Urinary bladder (tissue), 4 donors: ENCODE measurements around the gene TMEM132C. TPM values are rescaled to one million over a fixed set of nuclear protein-coding genes. Genes with fewer than 3 reads are reported as not detected.

Experiments
- DNase-seq: peaks from one replicate; pipeline ENCODE4 v3.0.0-alpha.2; 2015; ENCODE audit errors: extremely low spot score
- H3K27ac ChIP-seq: one replicate; pipeline ENCODE4 v1.5.1; 2013; ENCODE audit warnings: low read depth, mild to moderate bottlenecking, moderate library complexity
- H3K36me3 ChIP-seq: one replicate; pipeline ENCODE4 v1.6.1; 2013; ENCODE audit warnings: mild to moderate bottlenecking, moderate library complexity; ENCODE audit not compliant: insufficient read depth
- H3K4me1 ChIP-seq: one replicate; pipeline ENCODE4 v1.6.1; 2013; ENCODE audit warnings: mild to moderate bottlenecking, moderate library complexity; ENCODE audit not compliant: insufficient read depth
- H3K4me3 ChIP-seq: one replicate; pipeline ENCODE4 v1.5.1; 2013; ENCODE audit warnings: low read depth, low read length
- WGBS: extraction: QIAGEN DNeasy Blood & Tissue Kit; methylation state at CpG from one replicate; pipeline ENCODE4 v1.1.7; 2013; 5-methylcytosine and 5-hydroxymethylcytosine counted together
- polyA plus RNA-seq: library from polyadenylated mRNA; stranded (reverse); fragments of 200-250 nt; gene quantifications from one replicate; pipeline ENCODE4 v1.2.3, GENCODE V29; 2013
- small RNA-seq: library from RNA; depleted of rRNA; stranded (forward); fragments of <200 nt; gene quantifications from one replicate; pipeline ENCODE3, GENCODE V24; 2014
- total RNA-seq: library from RNA; depleted of rRNA; stranded (reverse); fragments of >200 nt; gene quantifications from one replicate; pipeline ENCODE4 v1.2.3, GENCODE V29; 2014
- donor health status: healthy with polysubstance abuse.
- donor health status: healthy.

Gene TMEM132C
- total and polyA plus RNA-seq, 2 donors: 11.1 to 20.9 TPM

- DNase-seq: no peak
- H3K27ac ChIP-seq: no peak overlapping the region
- WGBS: 79% methylated on average over 4 of the region's 4 CpGs
- H3K4me1 ChIP-seq: no peaks in the 10 kb centered on the region
- no peaks in the 10 kb centered on the region for H3K36me3 ChIP-seq
- no peak overlapping the region for H3K4me3 ChIP-seq
Observed at GRCh38 chr12:128755566-128755965, 488.6 kb downstream of the TMEM132C start.

Small RNA genes lying within 50 kb of the gene (small RNA-seq; reads per million reads assigned to genes)
- gene MIR3612: 0.59 reads per million, percentile 55 among the genes with 10 or more reads in this experiment
- gene MIR4419B: not detected
